Stomach (tissue), 9 donors: ENCODE data around the gene AGPAT4. TPM values are rescaled to one million over a fixed set of nuclear protein-coding genes. Genes with fewer than 3 reads are reported as not detected.

ENCODE experiments used
- DNase-seq, 2 donors: peaks; one replicate each; pipeline versions ENCODE4 v3.0.0 to v3.0.0-alpha.2; 2013 to 2019
- H3K27ac ChIP-seq, 5 donors: fragments of 200-600 bp in 4 of 5; sonication (generic) in 4 of 5; one replicate each; pipeline ENCODE4 v1.5.1; 2013 to 2019; ENCODE audit warnings: mild to moderate bottlenecking in 1 of 5, moderate library complexity in 1 of 5
- H3K27me3 ChIP-seq, 3 donors: fragments of 200-600 bp; sonication (generic); one replicate each; pipeline ENCODE4 v1.5.1; 2017 to 2019; ENCODE audit warnings: mixed run types in 1 of 3
- H3K36me3 ChIP-seq, 4 donors: fragments of 200-600 bp; sonication (generic); 1 replicate in 3 of 4; 2 replicates in 1 of 4; pipeline ENCODE4 v1.5.1; 2016 to 2019
- H3K4me1 ChIP-seq, 4 donors: fragments of 200-600 bp; sonication (generic); one replicate each; pipeline ENCODE4 v1.5.1; 2016 to 2019
- H3K4me3 ChIP-seq, 4 donors: fragments of 200-600 bp; sonication (generic) in 3 of 4; one replicate each; pipeline ENCODE4 v1.5.1; 2016 to 2019; ENCODE audit warnings: mild to moderate bottlenecking in 1 of 4
- H3K9me3 ChIP-seq, 4 donors: fragments of 200-600 bp; sonication (generic); one replicate each; pipeline ENCODE4 v1.5.1; 2016 to 2019
- CTCF ChIP-seq, 7 experiments: fragments of 450-650 bp in 4 of 7; fragments of 200-600 bp in 3 of 7; sonication (generic) in 3 of 7; IDR thresholded peaks; one replicate each; pipeline ENCODE4 v1.5.1; 2016 to 2019; ENCODE audit warnings: antibody characterized with exemption in 7 of 7, control low read depth in 2 of 7, mild to moderate bottlenecking in 1 of 7
- EP300 ChIP-seq: sonication (generic); formaldehyde crosslinking; IDR thresholded peaks from one replicate; pipeline ENCODE4 v1.6.1; 2017; ENCODE audit warnings: antibody characterized with exemption
- POLR2A ChIP-seq, 4 donors: fragments of 450-650 bp; IDR thresholded peaks; one replicate each; pipeline ENCODE4 v1.6.1; 2016; ENCODE audit warnings: antibody characterized with exemption in 4 of 4, control low read depth in 2 of 4, mild to moderate bottlenecking in 1 of 4, moderate library complexity in 1 of 4
- POLR2AphosphoS5 ChIP-seq, 3 donors: sonication (generic); formaldehyde crosslinking; IDR thresholded peaks; one replicate each; pipeline ENCODE4 v1.6.1; 2016; ENCODE audit warnings: antibody characterized with exemption in 3 of 3
- WGBS, 5 donors: extraction: QIAGEN DNeasy Blood & Tissue Kit in 3 of 5; methylation state at CpG; one replicate each; pipeline versions ENCODE4 v1.1.5 to v1.1.7; 2013 to 2018; 5-methylcytosine and 5-hydroxymethylcytosine counted together
- intact Hi-C: fragments of 100-400 bp; cut with DNase I; formaldehyde crosslinking; loops from one replicate; pipeline ENCODE4 v1.15.1; 2023; ENCODE audit warnings: low total_unique reads
- polyA plus RNA-seq, 3 donors: library from polyadenylated mRNA; stranded (reverse); fragments of 200-250 nt; gene quantifications; one replicate each; pipeline ENCODE4 v1.2.3, GENCODE V29; 2013
- total RNA-seq, 5 donors: library from RNA; depleted of rRNA; stranded (reverse); fragments of >200 nt; gene quantifications; one replicate each; pipeline versions ENCODE4 v1.1.0 to v1.2.3, GENCODE V29; 2014 to 2016
- donor health status: healthy with polysubstance abuse.
- donor health status: Bipolar disorder and iron deficiency.
- donor health status: healthy.

AGPAT4 gene
- total and polyA plus RNA-seq, 8 donors = 0.46 to 15.8 (median 1.0) TPM

GRCh38 chr6:161222706-161223234 is 51.1 kb downstream of the AGPAT4 start:
- 89 to 96% (median 93%) methylated on average over 8 of the region's 8 CpGs for WGBS, 5 donors
- H3K27ac ChIP-seq = no peak overlapping the region
- peaks cover 0 to 28% (median 10%) of the 10 kb centered on the region in 4 donors for H3K4me1 ChIP-seq
- TF ChIP-seq POLR2A (IDR thresholded peaks at IDR 0.05) (no peak), POLR2AphosphoS5 (IDR thresholded peaks at IDR 0.05) (no peak), EP300 (no peak), CTCF (IDR thresholded peaks at IDR 0.05) (no peak)
- peaks cover 0 to 2% (median 0%) of the 10 kb centered on the region in 4 donors for H3K36me3 ChIP-seq
- no peaks in the 10 kb centered on the region for H3K9me3 ChIP-seq
- H3K27me3 ChIP-seq = no peaks in the 10 kb centered on the region
- H3K4me3 ChIP-seq = no peak overlapping the region
- no peak for DNase-seq
- intact Hi-C loops = no loop called here

GRCh38 chr6:161220346-161220745 is 53.5 kb downstream of the AGPAT4 start:
- H3K27me3 ChIP-seq = no peaks in the 10 kb centered on the region
- no peaks in the 10 kb centered on the region for H3K9me3 ChIP-seq
- 93 to 96% (median 94%) methylated on average over 6 of the region's 6 CpGs for WGBS, 5 donors
- intact Hi-C loops = no loop called here
- peaks cover 0 to 17% (median 0%) of the 10 kb centered on the region in 4 donors for H3K4me1 ChIP-seq
- H3K4me3 ChIP-seq = no peak overlapping the region
- DNase-seq = no peak
- H3K27ac ChIP-seq = no peak overlapping the region
- peaks cover 0 to 12% (median 4%) of the 10 kb centered on the region in 4 donors for H3K36me3 ChIP-seq
- no peak for TF ChIP-seq CTCF (IDR thresholded peaks at IDR 0.05)
- TF ChIP-seq POLR2AphosphoS5 (IDR thresholded peaks at IDR 0.05) = no peak
- no peak for TF ChIP-seq POLR2A (IDR thresholded peaks at IDR 0.05)
- no peak for TF ChIP-seq EP300

GRCh38 chr6:161219680-161220079 is 54.2 kb downstream of the AGPAT4 start:
- no peak for DNase-seq
- H3K27me3 ChIP-seq = no peaks in the 10 kb centered on the region
- H3K4me1 ChIP-seq = peaks cover 0 to 24% (median 0%) of the 10 kb centered on the region in 4 donors
- H3K36me3 ChIP-seq = peaks cover 0 to 12% (median 4%) of the 10 kb centered on the region in 4 donors
- no peak overlapping the region for H3K27ac ChIP-seq
- WGBS, 5 donors = 63 to 95% (median 81%) methylated on average over 2 of the region's 2 CpGs
- intact Hi-C loops = no loop called here
- no peak overlapping the region for H3K4me3 ChIP-seq
- TF ChIP-seq CTCF (IDR thresholded peaks at IDR 0.05) = no peak
- TF ChIP-seq POLR2A (IDR thresholded peaks at IDR 0.05) = no peak
- TF ChIP-seq EP300 = no peak
- no peak for TF ChIP-seq POLR2AphosphoS5 (IDR thresholded peaks at IDR 0.05)
- H3K9me3 ChIP-seq = no peaks in the 10 kb centered on the region

GRCh38 chr6:161218222-161218621 is 55.6 kb downstream of the AGPAT4 start:
- intact Hi-C loops = no loop called here
- WGBS, 5 donors = 77 to 93% (median 86%) methylated on average over 5 of the region's 5 CpGs
- Histone ChIP-seq H3K27ac (no peak overlapping the region), H3K4me3 (no peak overlapping the region), H3K27me3 (no peaks in the 10 kb centered on the region), H3K36me3 (peaks cover 0 to 12% (median 4%) of the 10 kb centered on the region in 4 donors), H3K9me3 (no peaks in the 10 kb centered on the region), H3K4me1 (peaks cover 0 to 25% (median 0%) of the 10 kb centered on the region in 4 donors)
- DNase-seq = no peak
- no peak for TF ChIP-seq POLR2AphosphoS5 (IDR thresholded peaks at IDR 0.05)
- TF ChIP-seq EP300 = no peak
- no peak for TF ChIP-seq CTCF (IDR thresholded peaks at IDR 0.05)
- TF ChIP-seq POLR2A (IDR thresholded peaks at IDR 0.05) = no peak
